Panc1 (cell line): ENCODE measurements around the gene RMC1. TPM values are rescaled to one million over a fixed set of nuclear protein-coding genes. Genes with fewer than 3 reads are reported as not detected.

Experiments
- ATAC-seq: fragments of 200-7000 bp; cut with Tn5 transposase; 2 replicates; pipeline ENCODE4 v1.9.1; 2020; ENCODE audit warnings: mild to moderate bottlenecking, moderate library complexity
- BruUV-seq: library from RNA; stranded (reverse); fragments of 400-500 nt; replicated peaks from 2 replicates; lab custom pipeline; 2021; lab: Mats Ljungman, UMichigan
- CTCF ChIA-PET: fragments of 300-600 bp; sonication (Branson Sonifier 250); formaldehyde crosslinking; loops from one replicate; lab custom pipeline; 2022; ENCODE audit warnings: antibody characterized with exemption; lab: Charles Lee
- POLR2A ChIA-PET: fragments of 300-600 bp; sonication (Branson Sonifier 250); formaldehyde crosslinking; loops from one replicate; lab custom pipeline; 2022; ENCODE audit warnings: antibody characterized with exemption; lab: Charles Lee
- DNase-seq: peaks from one replicate; pipeline ENCODE4 v3.0.0-alpha.2; 2010; ENCODE audit warnings: low read depth, low spot score
- H3K27ac ChIP-seq: 2 replicates; pipeline ENCODE4 v1.5.1; 2011; ENCODE audit warnings: mild to moderate bottlenecking, low read length, inconsistent platforms
- H3K27me3 ChIP-seq: fragments of 200-500 bp; sonication (Bioruptor generic); 2 replicates; pipeline ENCODE4 v1.6.0; 2014; ENCODE audit warnings: low read length, inconsistent platforms; ENCODE audit not compliant: control insufficient read depth, insufficient read depth
- H3K36me3 ChIP-seq: fragments of 200-500 bp; sonication (Bioruptor generic); 2 replicates; pipeline ENCODE4 v1.5.1; 2014; ENCODE audit warnings: inconsistent platforms, mild to moderate bottlenecking, low read length, moderate library complexity; ENCODE audit not compliant: control insufficient read depth, insufficient read depth
- H3K4me1 ChIP-seq: 2 replicates; pipeline ENCODE4 v1.5.1; 2011; ENCODE audit warnings: inconsistent platforms, mild to moderate bottlenecking, low read length, moderate library complexity; ENCODE audit not compliant: control insufficient read depth, insufficient read depth
- H3K4me3 ChIP-seq, 2 experiments: 2 replicates each; pipeline ENCODE4 v1.5.1; 2011 to 2012; ENCODE audit warnings: low read depth in 2 of 2, low read length in 2 of 2, mild to moderate bottlenecking in 2 of 2, inconsistent platforms in 1 of 2, moderate library complexity in 1 of 2
- H3K9me3 ChIP-seq: fragments of 200-500 bp; sonication (Bioruptor generic); 2 replicates; pipeline ENCODE4 v1.5.1; 2014; ENCODE audit warnings: low read depth, mild to moderate bottlenecking, inconsistent platforms, low read length, moderate library complexity; ENCODE audit not compliant: control insufficient read depth, insufficient read depth
- POLR2AphosphoS5 ChIP-seq: IDR thresholded peaks from 2 replicates; pipeline ENCODE4 v1.6.1; 2012; ENCODE audit warnings: mild to moderate bottlenecking, low read depth, low read length, moderate library complexity
- SIN3A ChIP-seq: IDR thresholded peaks from 2 replicates; pipeline ENCODE4 v1.6.1; 2012; ENCODE audit warnings: low read depth, mild to moderate bottlenecking, low read length, moderate library complexity, borderline replicate concordance; ENCODE audit not compliant: insufficient read depth
- TCF7L2 ChIP-seq: IDR thresholded peaks from 2 replicates; pipeline ENCODE4 v1.6.1; 2011; ENCODE audit warnings: mild to moderate bottlenecking, low read depth, low read length, inconsistent platforms
- in situ Hi-C: cut with HindIII; loops from 2 replicates; pipeline ENCODE4 v1.10.0; 2016; ENCODE audit warnings: low sequenced_read_pairs, low pct_unique_long_range_greater_than_20kb
- intact Hi-C: fragments of 100-400 bp; cut with micrococcal nuclease; formaldehyde crosslinking; loops from one replicate; pipeline ENCODE4 v1.10.0; 2022; ENCODE audit not compliant: unreplicated experiment
- total RNA-seq: library from RNA; stranded (reverse); gene quantifications from one replicate; pipeline ENCODE4 v1.2.1, GENCODE V29; 2021; ENCODE audit not compliant: unreplicated experiment
- TF ChIP-seq, protein P1 (sequence below): fragments of 450-650 bp; IDR thresholded peaks from 2 replicates; pipeline ENCODE4 v1.5.1; 2017; ENCODE audit warnings: mild to moderate bottlenecking
- TF ChIP-seq, protein P2 (sequence below), 2 experiments: IDR thresholded peaks; 2 replicates each; pipeline ENCODE4 v1.6.1; 2011 to 2012; ENCODE audit warnings: low read depth in 2 of 2, control low read depth in 1 of 2, low read length in 1 of 2, mild to moderate bottlenecking in 1 of 2, moderate library complexity in 1 of 2; ENCODE audit not compliant: insufficient read depth in 1 of 2

Gene RMC1
- total RNA-seq, 1 experiment from 2014 or later: 57.4 TPM

DNA sequence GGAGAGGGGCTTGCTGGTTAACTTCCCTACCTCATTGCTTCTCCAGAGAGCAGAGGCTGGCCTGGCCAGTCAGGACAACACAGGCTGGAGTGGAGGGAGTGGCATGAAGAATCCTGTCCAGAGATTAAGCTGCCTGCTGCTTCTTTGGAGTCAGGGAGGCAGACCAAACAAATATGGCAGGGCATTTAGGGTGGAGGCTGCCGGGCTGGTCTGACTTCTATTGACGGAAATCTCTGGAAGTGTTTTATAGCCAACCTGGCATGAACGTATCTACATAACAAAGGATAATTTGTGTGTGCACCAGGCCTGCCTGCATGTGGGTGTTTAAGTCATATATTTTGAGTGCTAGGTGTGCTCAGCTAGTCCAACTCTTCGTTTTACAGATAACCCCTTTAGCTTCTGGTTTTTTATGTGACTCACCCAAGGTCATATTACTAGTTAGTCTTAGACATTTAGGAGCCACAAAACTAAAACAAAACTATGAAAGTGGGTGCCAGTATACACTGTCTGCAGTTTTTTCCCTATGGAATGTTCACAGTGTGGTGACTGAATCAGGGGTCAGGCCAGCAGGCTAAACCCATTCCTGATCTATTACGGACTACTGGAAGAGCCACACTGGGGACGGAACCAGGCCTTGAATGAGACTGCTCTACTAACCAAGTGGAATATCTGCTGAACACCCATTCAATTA lies 77.5 kb downstream of the RMC1 start:
- no peak for ATAC-seq
- CTCF ChIA-PET: no interaction called here
- no peak for DNase-seq

More for the DNA sequence above, 77.5 kb downstream of the RMC1 start:
- Histone ChIP-seq H3K4me1 (peaks cover 10% of the 10 kb centered on the region; the same call in 1 of the 2 replicates), H3K27me3 (no peaks in the 10 kb centered on the region), H3K4me3 (no peak overlapping the region), H3K36me3 (peaks cover 3% of the 10 kb centered on the region; the same call in 1 of the 2 replicates), H3K9me3 (no peaks in the 10 kb centered on the region), H3K27ac (no peak overlapping the region)
- in situ Hi-C loops: no loop called here
- no peak for TF ChIP-seq SIN3A
- TF ChIP-seq, protein P1, sequence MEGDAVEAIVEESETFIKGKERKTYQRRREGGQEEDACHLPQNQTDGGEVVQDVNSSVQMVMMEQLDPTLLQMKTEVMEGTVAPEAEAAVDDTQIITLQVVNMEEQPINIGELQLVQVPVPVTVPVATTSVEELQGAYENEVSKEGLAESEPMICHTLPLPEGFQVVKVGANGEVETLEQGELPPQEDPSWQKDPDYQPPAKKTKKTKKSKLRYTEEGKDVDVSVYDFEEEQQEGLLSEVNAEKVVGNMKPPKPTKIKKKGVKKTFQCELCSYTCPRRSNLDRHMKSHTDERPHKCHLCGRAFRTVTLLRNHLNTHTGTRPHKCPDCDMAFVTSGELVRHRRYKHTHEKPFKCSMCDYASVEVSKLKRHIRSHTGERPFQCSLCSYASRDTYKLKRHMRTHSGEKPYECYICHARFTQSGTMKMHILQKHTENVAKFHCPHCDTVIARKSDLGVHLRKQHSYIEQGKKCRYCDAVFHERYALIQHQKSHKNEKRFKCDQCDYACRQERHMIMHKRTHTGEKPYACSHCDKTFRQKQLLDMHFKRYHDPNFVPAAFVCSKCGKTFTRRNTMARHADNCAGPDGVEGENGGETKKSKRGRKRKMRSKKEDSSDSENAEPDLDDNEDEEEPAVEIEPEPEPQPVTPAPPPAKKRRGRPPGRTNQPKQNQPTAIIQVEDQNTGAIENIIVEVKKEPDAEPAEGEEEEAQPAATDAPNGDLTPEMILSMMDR: no peak
- no peak for TF ChIP-seq TCF7L2
- TF ChIP-seq, protein P2, sequence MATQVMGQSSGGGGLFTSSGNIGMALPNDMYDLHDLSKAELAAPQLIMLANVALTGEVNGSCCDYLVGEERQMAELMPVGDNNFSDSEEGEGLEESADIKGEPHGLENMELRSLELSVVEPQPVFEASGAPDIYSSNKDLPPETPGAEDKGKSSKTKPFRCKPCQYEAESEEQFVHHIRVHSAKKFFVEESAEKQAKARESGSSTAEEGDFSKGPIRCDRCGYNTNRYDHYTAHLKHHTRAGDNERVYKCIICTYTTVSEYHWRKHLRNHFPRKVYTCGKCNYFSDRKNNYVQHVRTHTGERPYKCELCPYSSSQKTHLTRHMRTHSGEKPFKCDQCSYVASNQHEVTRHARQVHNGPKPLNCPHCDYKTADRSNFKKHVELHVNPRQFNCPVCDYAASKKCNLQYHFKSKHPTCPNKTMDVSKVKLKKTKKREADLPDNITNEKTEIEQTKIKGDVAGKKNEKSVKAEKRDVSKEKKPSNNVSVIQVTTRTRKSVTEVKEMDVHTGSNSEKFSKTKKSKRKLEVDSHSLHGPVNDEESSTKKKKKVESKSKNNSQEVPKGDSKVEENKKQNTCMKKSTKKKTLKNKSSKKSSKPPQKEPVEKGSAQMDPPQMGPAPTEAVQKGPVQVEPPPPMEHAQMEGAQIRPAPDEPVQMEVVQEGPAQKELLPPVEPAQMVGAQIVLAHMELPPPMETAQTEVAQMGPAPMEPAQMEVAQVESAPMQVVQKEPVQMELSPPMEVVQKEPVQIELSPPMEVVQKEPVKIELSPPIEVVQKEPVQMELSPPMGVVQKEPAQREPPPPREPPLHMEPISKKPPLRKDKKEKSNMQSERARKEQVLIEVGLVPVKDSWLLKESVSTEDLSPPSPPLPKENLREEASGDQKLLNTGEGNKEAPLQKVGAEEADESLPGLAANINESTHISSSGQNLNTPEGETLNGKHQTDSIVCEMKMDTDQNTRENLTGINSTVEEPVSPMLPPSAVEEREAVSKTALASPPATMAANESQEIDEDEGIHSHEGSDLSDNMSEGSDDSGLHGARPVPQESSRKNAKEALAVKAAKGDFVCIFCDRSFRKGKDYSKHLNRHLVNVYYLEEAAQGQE (IDR thresholded peaks at IDR 0.05; ENCODE audit: insufficient read depth in 1 of 2, low read depth in 2 of 2, low read length in 1 of 2): no peak
- no peak for TF ChIP-seq POLR2AphosphoS5
- intact Hi-C loops: loop anchor here (10.0 kb wide), 1 partner anchor 76 kb away; the partner anchor contains the start of gene RMC1
- BruUV-seq: no TSS peak
- POLR2A ChIA-PET: no interaction called here

Other genes with a start within 250 kb of the RMC1 start
- gene RIOK3, start 50.2 kb upstream of the RMC1 start, total RNA-seq: 74.7 TPM
- gene NPC1, start 83.0 kb downstream of the RMC1 start, total RNA-seq: 92.7 TPM
- 0.67 TPM for gene ANKRD29, start 159.4 kb downstream of the RMC1 start, total RNA-seq
- 8.1 TPM for gene LAMA3, start 185.9 kb downstream of the RMC1 start, total RNA-seq